HEK293T (cell line): ENCODE data around the gene CREB5.

Experiments used
- CTBP1 ChIP-seq: fragments of 450-650 bp; IDR thresholded peaks from 2 replicates; pipeline ENCODE4 v1.6.1; 2016; ENCODE audit warnings: borderline replicate concordance
- ELF4 ChIP-seq: fragments of 450-650 bp; IDR thresholded peaks from 2 replicates; pipeline ENCODE4 v1.6.1; 2017; ENCODE audit warnings: antibody characterized with exemption
- FOXM1 ChIP-seq: fragments of 450-650 bp; IDR thresholded peaks from 2 replicates; pipeline ENCODE4 v1.6.1; 2017; ENCODE audit warnings: mild to moderate bottlenecking, borderline replicate concordance
- SP1 ChIP-seq: fragments of 450-650 bp; IDR thresholded peaks from 2 replicates; pipeline ENCODE4 v1.6.1; 2017
- SUZ12 ChIP-seq: fragments of 450-650 bp; IDR thresholded peaks from 2 replicates; pipeline ENCODE4 v1.6.1; 2016; ENCODE audit warnings: mild to moderate bottlenecking
- TARDBP ChIP-seq: fragments of 450-650 bp; IDR thresholded peaks from 2 replicates; pipeline ENCODE4 v1.6.1; 2016
- ZNF384 ChIP-seq: fragments of 450-650 bp; IDR thresholded peaks from 2 replicates; pipeline ENCODE4 v1.6.1; 2016
- TF ChIP-seq, protein P1 (sequence below): fragments of 450-650 bp; IDR thresholded peaks from 2 replicates; pipeline ENCODE4 v1.6.1; 2016

DNA sequence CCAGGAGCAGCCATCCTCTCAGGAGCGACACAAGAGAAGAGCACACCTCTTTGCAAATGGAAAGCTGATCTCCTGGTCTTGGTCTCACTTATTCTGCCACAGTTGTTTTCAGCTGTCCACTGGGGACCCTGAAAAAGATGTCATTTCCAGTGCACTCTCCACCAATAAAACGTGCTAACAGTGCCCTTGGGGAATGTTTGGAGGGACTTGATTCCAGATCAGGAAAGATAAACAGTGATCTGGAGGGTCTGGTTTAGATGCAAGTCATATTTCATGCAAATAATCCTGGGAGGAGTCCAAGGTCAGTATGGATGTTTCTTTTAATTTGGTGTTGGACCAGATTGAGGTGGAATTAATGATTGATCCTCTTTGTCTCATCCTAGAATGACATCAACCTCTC is 185.0 kb downstream of the CREB5 start:
- TF ChIP-seq, protein P1, sequence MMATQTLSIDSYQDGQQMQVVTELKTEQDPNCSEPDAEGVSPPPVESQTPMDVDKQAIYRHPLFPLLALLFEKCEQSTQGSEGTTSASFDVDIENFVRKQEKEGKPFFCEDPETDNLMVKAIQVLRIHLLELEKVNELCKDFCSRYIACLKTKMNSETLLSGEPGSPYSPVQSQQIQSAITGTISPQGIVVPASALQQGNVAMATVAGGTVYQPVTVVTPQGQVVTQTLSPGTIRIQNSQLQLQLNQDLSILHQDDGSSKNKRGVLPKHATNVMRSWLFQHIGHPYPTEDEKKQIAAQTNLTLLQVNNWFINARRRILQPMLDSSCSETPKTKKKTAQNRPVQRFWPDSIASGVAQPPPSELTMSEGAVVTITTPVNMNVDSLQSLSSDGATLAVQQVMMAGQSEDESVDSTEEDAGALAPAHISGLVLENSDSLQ, result no peak
- no peak for TF ChIP-seq TARDBP
- no peak for TF ChIP-seq SUZ12
- no peak for TF ChIP-seq SP1
- TF ChIP-seq CTBP1, result no peak
- no peak for TF ChIP-seq ELF4
- TF ChIP-seq ZNF384, result no peak
- no peak for TF ChIP-seq FOXM1
